ENCODE results near the gene SLC39A5.
"Not testable (repeated sequence)": the region's sequence is repeated elsewhere in the genome, so short reads cannot be mapped to it uniquely, and the experiment has no call there.

The SLC39A5 gene

DNA sequence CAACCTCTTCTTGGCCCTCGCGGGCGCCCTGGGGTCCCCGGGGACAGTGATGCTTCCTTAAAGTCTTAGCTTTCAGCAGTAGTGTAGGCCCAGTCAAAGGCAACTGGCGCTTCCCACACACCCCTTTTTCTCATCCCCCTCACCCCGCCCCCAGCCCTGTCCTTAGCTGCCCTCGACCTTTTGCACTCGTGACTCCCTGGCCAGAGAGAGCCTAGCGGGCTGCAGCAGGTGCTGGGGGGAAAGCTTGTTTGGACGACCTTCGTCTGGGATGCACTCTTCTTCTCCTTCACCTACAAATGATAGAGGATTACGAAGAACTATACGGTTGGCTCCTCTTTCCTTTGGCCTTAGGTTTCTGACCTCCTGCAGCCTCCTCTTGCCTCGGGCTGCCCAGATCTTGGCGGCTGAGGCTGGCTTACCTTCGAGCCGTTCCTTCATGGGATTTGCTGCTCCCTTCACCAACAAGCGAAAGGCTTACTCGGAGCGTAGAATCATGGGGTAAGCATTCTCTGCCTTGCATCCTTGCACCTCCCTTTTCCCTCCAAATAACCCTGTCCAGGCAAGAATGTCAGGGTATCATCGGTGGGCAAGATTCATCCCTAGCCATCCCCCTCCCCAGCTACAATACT, 37.7 kb downstream of the SLC39A5 start:
- Histone ChIP-seq H3K4me3 (ENCODE audit: low read length) (peak overlapping the region; percentile 86), H3K9me3 (replicated peaks; ENCODE audit: insufficient read depth, low read length) (no peaks in the 10 kb centered on the region), H3F3A (ENCODE audit: insufficient read depth, low read length) (peaks cover 33% of the 10 kb centered on the region), H3K9ac (ENCODE audit: low read length) (peak overlapping the region; percentile 40; the same call in 1 of the 2 replicates), H3K4me1 (ENCODE audit: low read length) (peaks cover 4% of the 10 kb centered on the region; the same call in 1 of the 2 replicates), H3K79me2 (ENCODE audit: low read length) (no peaks in the 10 kb centered on the region), H2AFZ (ENCODE audit: low read length) (peak overlapping the region; percentile 70), H3K36me3 (replicated peaks; ENCODE audit: insufficient read depth, low read length) (no peaks in the 10 kb centered on the region), H4K20me1 (ENCODE audit: insufficient read depth, low read length) (no peaks in the 10 kb centered on the region), H3K27ac (ENCODE audit: low read length) (no peak overlapping the region; the same call in 1 of the 2 replicates), H3K9me2 (replicated peaks; ENCODE audit: insufficient read depth, low read length) (no peaks in the 10 kb centered on the region), H3K27me3 (replicated peaks; ENCODE audit: insufficient read depth, low read length) (no peaks in the 10 kb centered on the region), H3K4me2 (ENCODE audit: low read depth, low read length) (peak overlapping the region; percentile 87)
- TF ChIP-seq EZH2 (optimal IDR thresholded peaks at IDR 0.05; ENCODE audit: low read depth, low read length) (no peak), EZH2phosphoT487 (IDR thresholded peaks at IDR 0.05; ENCODE audit: low read length) (no peak), CTCF (IDR thresholded peaks at IDR 0.05; ENCODE audit: low read length) (no peak)
- DNase-seq = no peak

DNA sequence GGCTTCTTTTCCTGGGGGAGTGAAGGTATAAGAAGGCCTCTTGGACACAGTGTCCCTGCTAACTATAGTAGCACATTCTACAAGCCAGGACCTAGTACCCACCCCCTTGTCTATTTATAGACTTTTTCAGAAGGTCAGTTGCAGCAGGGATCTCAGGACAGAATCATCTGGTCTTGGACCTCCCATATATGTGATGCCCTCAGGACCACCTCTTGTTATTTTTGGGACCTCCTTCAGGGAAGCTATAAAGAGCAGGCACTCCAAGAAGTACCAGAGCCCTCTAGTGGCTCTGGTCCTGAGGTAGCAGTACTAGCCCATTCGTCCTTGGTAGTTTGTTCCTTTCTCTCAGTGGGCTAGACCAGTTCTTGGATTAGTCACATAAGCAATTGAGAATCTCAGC, 41.2 kb downstream of the SLC39A5 start:
- Histone ChIP-seq H3K27me3 (replicated peaks; ENCODE audit: insufficient read depth, low read length) (no peaks in the 10 kb centered on the region), H2AFZ (ENCODE audit: low read length) (no peak overlapping the region)

GRCh38 chr12:56272468-56272867, 42.6 kb downstream of the SLC39A5 start:
- Histone ChIP-seq H3F3A (ENCODE audit: insufficient read depth, low read length) (peaks cover 30% of the 10 kb centered on the region), H3K36me3 (replicated peaks; ENCODE audit: insufficient read depth, low read length) (peaks cover 17% of the 10 kb centered on the region)
- not testable (repeated sequence) for H3K4me1 ChIP-seq (ENCODE audit: low read length); H3K4me2 ChIP-seq (ENCODE audit: low read depth, low read length); H3K9ac ChIP-seq (ENCODE audit: low read length); H4K20me1 ChIP-seq (ENCODE audit: insufficient read depth, low read length); H3K79me2 ChIP-seq (ENCODE audit: low read length); H3K9me3 ChIP-seq (replicated peaks; ENCODE audit: insufficient read depth, low read length); H2AFZ ChIP-seq (ENCODE audit: low read length); H3K4me3 ChIP-seq (ENCODE audit: low read length); H3K27ac ChIP-seq (ENCODE audit: low read length); H3K9me2 ChIP-seq (replicated peaks; ENCODE audit: insufficient read depth, low read length); DNase-seq; H3K27me3 ChIP-seq (replicated peaks; ENCODE audit: insufficient read depth, low read length)

More for the DNA sequence above, 41.2 kb downstream of the SLC39A5 start:
- DNase-seq = no peak
- peak; percentile 42 for TF ChIP-seq CTCF (IDR thresholded peaks at IDR 0.05; ENCODE audit: low read length)
- TF ChIP-seq EZH2 (optimal IDR thresholded peaks at IDR 0.05; ENCODE audit: low read depth, low read length) = no peak
- Histone ChIP-seq H4K20me1 (ENCODE audit: insufficient read depth, low read length) (no peaks in the 10 kb centered on the region), H3K4me3 (ENCODE audit: low read length) (no peak overlapping the region), H3K36me3 (replicated peaks; ENCODE audit: insufficient read depth, low read length) (peaks cover 16% of the 10 kb centered on the region), H3K9ac (ENCODE audit: low read length) (no peak overlapping the region), H3F3A (ENCODE audit: insufficient read depth, low read length) (peaks cover 33% of the 10 kb centered on the region), H3K4me1 (ENCODE audit: low read length) (peaks cover 4% of the 10 kb centered on the region; the same call in 1 of the 2 replicates), H3K79me2 (ENCODE audit: low read length) (no peaks in the 10 kb centered on the region), H3K9me2 (replicated peaks; ENCODE audit: insufficient read depth, low read length) (no peaks in the 10 kb centered on the region), H3K27ac (ENCODE audit: low read length) (no peak overlapping the region), H3K9me3 (replicated peaks; ENCODE audit: insufficient read depth, low read length) (no peaks in the 10 kb centered on the region), H3K4me2 (ENCODE audit: low read depth, low read length) (no peak overlapping the region)

DNA sequence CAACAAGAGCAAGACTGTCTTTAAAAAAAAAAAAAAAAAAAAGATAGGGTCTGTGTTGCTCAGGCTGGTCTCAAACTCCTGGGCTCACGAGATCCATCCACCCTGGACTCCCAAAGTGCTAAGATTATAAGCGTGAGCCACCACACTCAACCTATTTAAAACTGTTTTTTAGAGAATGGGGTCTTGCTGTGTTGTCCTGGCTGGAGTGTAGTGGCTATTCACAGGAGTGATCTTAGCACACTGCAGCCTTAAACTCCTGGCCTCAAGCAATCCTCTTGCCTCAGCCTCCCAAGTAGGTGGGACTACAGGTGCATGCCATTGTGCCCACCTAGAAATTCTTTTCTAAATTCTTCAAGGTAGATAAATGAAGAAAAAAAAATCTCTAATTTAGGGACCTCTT, 44.4 kb downstream of the SLC39A5 start:
- no peak for DNase-seq
- H3F3A ChIP-seq (ENCODE audit: insufficient read depth, low read length) = peaks cover 16% of the 10 kb centered on the region; the same call in 1 of the 2 replicates
- no peak overlapping the region for H2AFZ ChIP-seq (ENCODE audit: low read length)
- H3K9me3 ChIP-seq (replicated peaks; ENCODE audit: insufficient read depth, low read length) = no peaks in the 10 kb centered on the region
- no peaks in the 10 kb centered on the region for H3K9me2 ChIP-seq (replicated peaks; ENCODE audit: insufficient read depth, low read length)
- no peak overlapping the region for H3K4me2 ChIP-seq (ENCODE audit: low read depth, low read length)
- no peaks in the 10 kb centered on the region for H3K79me2 ChIP-seq (ENCODE audit: low read length)
- H4K20me1 ChIP-seq (ENCODE audit: insufficient read depth, low read length) = no peaks in the 10 kb centered on the region
- no peaks in the 10 kb centered on the region for H3K27me3 ChIP-seq (replicated peaks; ENCODE audit: insufficient read depth, low read length)
- no peak overlapping the region for H3K27ac ChIP-seq (ENCODE audit: low read length)
- no peaks in the 10 kb centered on the region for H3K4me1 ChIP-seq (ENCODE audit: low read length)
- no peak overlapping the region for H3K4me3 ChIP-seq (ENCODE audit: low read length)
- TF ChIP-seq EZH2 (optimal IDR thresholded peaks at IDR 0.05; ENCODE audit: low read depth, low read length) (no peak), EZH2phosphoT487 (IDR thresholded peaks at IDR 0.05; ENCODE audit: low read length) (no peak), CTCF (IDR thresholded peaks at IDR 0.05; ENCODE audit: low read length) (no peak)
- peaks cover 21% of the 10 kb centered on the region for H3K36me3 ChIP-seq (replicated peaks; ENCODE audit: insufficient read depth, low read length)
- H3K9ac ChIP-seq (ENCODE audit: low read length) = no peak overlapping the region
